Stimulated activated memory B cell treated with anti-CD40 and anti-IgM and Interleukin-4, amounts not matched to agents 10 μg/mL and 1 μg/mL and 100 μg/mL, for 72 hours (primary cell): ENCODE measurements around the gene ALG8.
"Not testable (repeated sequence)": the region's sequence is repeated elsewhere in the genome, so short reads cannot be mapped to it uniquely, and the experiment has no call there.

Experiments
- ATAC-seq: fragments of 150-1000 bp; cut with Tn5 transposase; 2 replicates; pipeline ENCODE4 v1.10.0; 2021
- H3K27ac Mint-ChIP-seq: one replicate; pipeline ENCODE4 v1.8.0; 2022; ENCODE audit warnings: mild to moderate bottlenecking, mixed read lengths
- H3K27me3 Mint-ChIP-seq: one replicate; pipeline ENCODE4 v1.8.0; 2022; ENCODE audit warnings: mixed read lengths
- H3K36me3 Mint-ChIP-seq: one replicate; pipeline ENCODE4 v1.8.0; 2022; ENCODE audit warnings: mixed read lengths
- H3K4me1 Mint-ChIP-seq: one replicate; pipeline ENCODE4 v1.8.0; 2022; ENCODE audit warnings: mixed read lengths
- H3K4me3 Mint-ChIP-seq: one replicate; pipeline ENCODE4 v1.8.0; 2022; ENCODE audit warnings: mild to moderate bottlenecking, moderate library complexity, mixed read lengths
- H3K9me3 Mint-ChIP-seq: one replicate; pipeline ENCODE4 v1.8.0; 2022; ENCODE audit warnings: mixed read lengths

The ALG8 gene

DNA sequence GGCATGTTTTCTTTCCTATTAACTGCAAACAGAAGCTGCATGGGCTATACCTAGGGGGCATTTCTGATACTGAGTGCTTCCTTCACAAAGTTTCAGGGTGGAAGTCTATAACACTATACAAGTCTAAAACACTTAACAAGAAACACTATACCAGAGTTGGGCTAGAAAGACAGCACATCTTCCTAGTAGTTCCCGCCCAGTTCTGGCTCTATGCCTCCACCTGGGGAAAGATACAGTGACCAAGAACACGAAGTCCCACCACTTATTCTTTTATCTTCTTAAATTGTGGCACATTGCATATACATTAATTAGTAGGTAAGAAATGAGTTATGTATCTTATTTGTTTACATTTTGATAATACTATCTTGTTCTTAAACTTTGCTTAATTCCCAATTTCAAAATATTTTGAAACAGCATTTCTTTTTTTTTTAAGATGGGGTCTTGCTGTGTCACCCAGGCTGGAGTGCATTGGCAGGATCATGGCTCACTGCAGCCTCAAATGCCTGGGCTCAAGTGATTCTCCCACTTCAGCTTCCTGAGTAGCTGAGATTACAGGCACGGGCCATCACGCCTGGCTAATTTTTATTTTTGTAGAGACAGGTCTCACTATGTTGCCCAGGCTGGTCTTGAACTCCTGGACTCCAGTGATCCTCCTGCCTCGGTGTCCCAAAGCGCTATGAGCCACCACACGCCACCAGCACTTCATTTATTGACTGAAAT, 41.6 kb downstream of the ALG8 start:
- no peak overlapping the region for H3K4me3 Mint-ChIP-seq
- H3K27me3 Mint-ChIP-seq = no peaks in the 10 kb centered on the region
- H3K27ac Mint-ChIP-seq = no peak overlapping the region
- ATAC-seq = no peak
- no peaks in the 10 kb centered on the region for H3K9me3 Mint-ChIP-seq
- no peaks in the 10 kb centered on the region for H3K4me1 Mint-ChIP-seq
- peaks cover 33% of the 10 kb centered on the region for H3K36me3 Mint-ChIP-seq

- no peaks in the 10 kb centered on the region for H3K27me3 Mint-ChIP-seq
- no peak for ATAC-seq
- no peak overlapping the region for H3K27ac Mint-ChIP-seq
- H3K36me3 Mint-ChIP-seq = peaks cover 16% of the 10 kb centered on the region
- H3K4me1 Mint-ChIP-seq = no peaks in the 10 kb centered on the region
- H3K4me3 Mint-ChIP-seq = no peak overlapping the region
- no peaks in the 10 kb centered on the region for H3K9me3 Mint-ChIP-seq
These were observed 45.2 kb downstream of the ALG8 start for GRCh38 chr11:78094250-78094649.

DNA sequence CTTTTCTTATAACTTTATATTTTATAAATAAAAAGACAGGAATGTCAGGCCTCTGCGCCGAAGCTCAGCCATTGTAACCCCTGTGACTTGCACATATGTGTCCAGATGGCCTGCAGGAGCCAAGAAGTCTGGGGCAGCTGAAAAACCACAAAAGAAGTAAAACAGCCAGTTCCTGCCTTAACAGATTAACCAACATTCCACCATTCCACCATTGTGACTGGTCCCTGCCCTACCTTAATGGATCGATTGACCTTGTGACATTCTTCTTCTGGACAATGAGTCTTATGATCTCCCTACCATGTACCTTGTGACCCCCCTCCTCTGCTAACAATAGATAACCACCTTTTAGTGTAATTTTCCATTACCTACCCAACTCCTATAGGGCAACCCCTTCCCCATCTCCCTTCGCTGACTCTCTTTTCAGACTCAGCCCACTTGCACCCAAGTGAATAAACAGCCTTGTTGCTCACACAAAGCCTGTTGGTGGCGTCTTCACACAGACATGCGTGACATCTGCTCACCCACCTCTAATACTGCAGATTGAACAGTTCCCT, 52.8 kb downstream of the ALG8 start:
- ATAC-seq, H3K4me3 Mint-ChIP-seq, H3K36me3 Mint-ChIP-seq, H3K4me1 Mint-ChIP-seq, H3K27ac Mint-ChIP-seq, H3K27me3 Mint-ChIP-seq, H3K9me3 Mint-ChIP-seq: not testable (repeated sequence)

- Mint-ChIP-seq H3K27me3 (no peaks in the 10 kb centered on the region), H3K36me3 (no peaks in the 10 kb centered on the region), H3K4me3 (no peak overlapping the region), H3K9me3 (no peaks in the 10 kb centered on the region), H3K27ac (no peak overlapping the region), H3K4me1 (peaks cover 9% of the 10 kb centered on the region)
- ATAC-seq = no peak
These were observed 53.5 kb downstream of the ALG8 start for GRCh38 chr11:78085972-78086371.

DNA sequence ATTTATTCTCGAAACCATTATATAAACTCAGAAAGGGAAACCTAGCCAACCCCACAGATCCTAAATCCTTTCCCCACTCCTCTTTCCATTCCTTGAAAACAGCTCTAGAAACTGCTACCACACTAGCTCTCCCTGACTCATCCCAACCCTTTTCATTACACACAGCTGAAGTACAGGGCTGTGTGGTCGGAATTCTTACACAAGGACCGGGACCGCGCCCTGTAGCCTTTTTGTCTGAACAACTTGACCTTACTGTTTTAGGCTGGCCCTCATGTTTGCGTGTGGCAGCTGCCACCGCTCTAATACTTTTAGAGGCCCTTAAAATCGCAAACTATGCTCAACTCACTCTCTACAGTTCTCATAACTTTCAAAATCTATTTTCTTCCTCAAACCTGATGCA, 54.9 kb downstream of the ALG8 start:
- not testable (repeated sequence) for H3K27ac Mint-ChIP-seq, ATAC-seq, H3K9me3 Mint-ChIP-seq

DNA sequence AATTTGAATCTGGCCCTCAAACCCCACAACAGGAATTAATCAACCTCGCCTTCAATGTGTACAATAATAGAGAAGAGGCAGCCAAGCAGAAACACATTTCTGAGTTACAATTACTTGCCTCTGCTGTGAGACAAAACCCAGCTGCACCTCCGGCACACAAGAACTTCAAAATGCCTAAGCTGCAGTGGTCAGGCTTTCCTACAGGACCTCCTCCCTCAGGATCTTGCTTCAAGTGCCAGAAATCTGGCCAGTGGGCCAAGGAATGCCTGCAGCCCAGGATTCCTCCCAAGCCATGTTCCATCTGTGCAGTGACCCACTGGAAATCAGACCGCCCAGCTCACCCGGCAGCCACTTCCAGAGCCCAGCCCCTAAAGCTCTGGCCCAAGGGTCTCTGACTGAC, 56.4 kb downstream of the ALG8 start:
- Mint-ChIP-seq H3K9me3 (no peaks in the 10 kb centered on the region), H3K27me3 (no peaks in the 10 kb centered on the region), H3K36me3 (no peaks in the 10 kb centered on the region), H3K4me3 (no peak overlapping the region), H3K4me1 (peaks cover 22% of the 10 kb centered on the region), H3K27ac (no peak overlapping the region)
- ATAC-seq = no peak

More for the DNA sequence above, 54.9 kb downstream of the ALG8 start:
- H3K36me3 Mint-ChIP-seq, H3K27me3 Mint-ChIP-seq, H3K4me3 Mint-ChIP-seq: not testable (repeated sequence)
- peaks cover 12% of the 10 kb centered on the region for H3K4me1 Mint-ChIP-seq

DNA sequence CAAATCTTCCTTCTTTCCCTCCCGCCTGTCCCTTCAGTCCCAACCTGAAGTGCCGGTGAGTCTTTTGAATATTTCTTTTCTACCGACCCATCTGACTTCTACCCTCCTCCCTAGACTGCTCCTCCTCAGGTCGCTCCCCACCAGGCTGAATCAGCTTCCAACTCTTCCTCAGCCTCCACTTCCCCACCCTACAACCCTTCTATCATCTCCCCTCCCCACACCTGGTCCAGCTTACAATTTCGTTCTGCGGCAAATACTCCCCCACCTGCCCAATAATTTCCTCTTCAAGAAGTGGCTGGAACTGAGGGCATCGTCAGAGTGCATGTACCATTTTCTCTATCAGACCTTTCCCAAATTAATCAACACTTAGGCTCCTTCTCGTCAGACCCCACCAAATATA, 57.3 kb downstream of the ALG8 start:
- H3K9me3 Mint-ChIP-seq = no peaks in the 10 kb centered on the region
- no peak for ATAC-seq
- H3K27ac Mint-ChIP-seq = peak overlapping the region; percentile 31
- no peak overlapping the region for H3K4me3 Mint-ChIP-seq
- no peaks in the 10 kb centered on the region for H3K36me3 Mint-ChIP-seq
- peaks cover 27% of the 10 kb centered on the region for H3K4me1 Mint-ChIP-seq
- no peaks in the 10 kb centered on the region for H3K27me3 Mint-ChIP-seq

- H3K36me3 Mint-ChIP-seq = peaks cover 4% of the 10 kb centered on the region
- peaks cover 32% of the 10 kb centered on the region for H3K4me1 Mint-ChIP-seq
- H3K9me3 Mint-ChIP-seq = no peaks in the 10 kb centered on the region
- ATAC-seq = no peak
- H3K27ac Mint-ChIP-seq = peak overlapping the region; percentile 31
- peak overlapping the region; percentile 17 for H3K4me3 Mint-ChIP-seq
- H3K27me3 Mint-ChIP-seq = no peaks in the 10 kb centered on the region
These were observed 57.8 kb downstream of the ALG8 start for GRCh38 chr11:78081583-78081982.

DNA sequence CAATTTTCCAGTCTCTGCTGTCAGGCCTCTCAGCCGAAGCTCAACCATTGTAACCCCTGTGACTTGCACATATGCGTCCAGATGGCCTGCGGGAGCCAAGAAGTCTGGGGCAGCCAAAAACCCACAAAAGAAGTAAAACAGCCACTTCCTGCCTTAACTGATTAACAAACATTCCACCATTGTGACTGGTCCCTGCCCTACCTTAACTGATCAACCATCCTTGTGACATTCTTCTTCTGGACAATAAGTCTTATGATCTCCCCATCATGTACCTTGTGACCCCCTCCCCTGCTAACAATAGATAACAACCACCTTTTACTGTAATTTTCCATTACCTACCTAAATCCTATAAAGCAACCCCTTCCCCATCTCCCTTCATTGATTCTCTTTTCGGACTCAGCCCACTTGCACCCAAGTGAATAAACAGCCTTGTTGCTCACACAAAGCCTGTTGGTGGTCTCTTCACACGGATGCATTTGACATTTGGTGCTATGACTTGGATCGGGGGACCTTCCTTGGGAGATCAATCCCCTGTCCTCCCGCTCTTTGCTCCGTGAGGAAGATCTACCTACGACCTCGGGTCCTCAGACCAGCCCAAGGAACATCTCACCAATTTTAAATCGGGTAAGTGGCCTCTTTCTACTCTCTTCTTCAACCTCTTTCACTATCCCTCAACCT, 58.5 kb downstream of the ALG8 start:
- Mint-ChIP-seq H3K27ac (peak overlapping the region; percentile 31), H3K4me3 (peak overlapping the region; percentile 39), H3K9me3 (no peaks in the 10 kb centered on the region), H3K36me3 (peaks cover 6% of the 10 kb centered on the region), H3K4me1 (peaks cover 38% of the 10 kb centered on the region), H3K27me3 (no peaks in the 10 kb centered on the region)
- no peak for ATAC-seq

DNA sequence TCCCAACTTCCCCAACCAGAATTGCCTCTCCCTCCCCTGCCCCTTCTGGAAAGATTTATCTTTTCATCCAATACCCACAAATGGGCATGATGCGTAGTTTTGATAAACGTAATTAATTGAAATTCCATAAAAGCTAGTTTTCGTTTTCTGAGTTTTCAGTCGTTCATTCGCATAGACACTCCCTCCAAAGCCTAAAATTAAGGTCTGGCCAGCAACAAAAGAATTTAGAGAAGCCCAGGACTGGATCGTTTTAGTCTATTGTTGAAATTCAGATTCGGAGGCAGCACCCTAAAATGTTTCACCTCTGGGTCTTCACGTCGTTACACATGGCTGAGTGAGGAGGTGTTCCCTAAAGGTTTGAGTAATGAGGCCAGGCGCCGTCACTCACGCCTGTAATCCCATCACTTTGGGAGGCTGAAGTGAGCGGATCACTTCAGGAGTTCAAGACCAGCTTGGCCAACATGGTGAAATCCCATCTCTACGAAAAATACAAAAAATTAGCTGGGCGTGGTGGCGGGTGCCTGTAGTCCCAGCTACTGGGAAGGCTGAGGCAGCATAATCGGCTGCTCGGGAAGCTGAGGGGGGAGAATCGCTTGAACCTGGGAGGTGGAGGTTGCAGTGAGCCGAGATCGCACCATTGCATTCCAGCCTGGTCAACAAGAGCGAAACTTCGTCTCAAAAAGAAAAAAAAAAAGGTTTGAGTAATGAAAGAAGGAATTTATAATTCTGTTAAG, 59.2 kb downstream of the ALG8 start:
- Mint-ChIP-seq H3K4me1 (peaks cover 44% of the 10 kb centered on the region), H3K9me3 (no peaks in the 10 kb centered on the region), H3K27ac (peak overlapping the region; percentile 87), H3K27me3 (no peaks in the 10 kb centered on the region), H3K4me3 (peak overlapping the region; percentile 89), H3K36me3 (peaks cover 6% of the 10 kb centered on the region)
- no peak for ATAC-seq

DNA sequence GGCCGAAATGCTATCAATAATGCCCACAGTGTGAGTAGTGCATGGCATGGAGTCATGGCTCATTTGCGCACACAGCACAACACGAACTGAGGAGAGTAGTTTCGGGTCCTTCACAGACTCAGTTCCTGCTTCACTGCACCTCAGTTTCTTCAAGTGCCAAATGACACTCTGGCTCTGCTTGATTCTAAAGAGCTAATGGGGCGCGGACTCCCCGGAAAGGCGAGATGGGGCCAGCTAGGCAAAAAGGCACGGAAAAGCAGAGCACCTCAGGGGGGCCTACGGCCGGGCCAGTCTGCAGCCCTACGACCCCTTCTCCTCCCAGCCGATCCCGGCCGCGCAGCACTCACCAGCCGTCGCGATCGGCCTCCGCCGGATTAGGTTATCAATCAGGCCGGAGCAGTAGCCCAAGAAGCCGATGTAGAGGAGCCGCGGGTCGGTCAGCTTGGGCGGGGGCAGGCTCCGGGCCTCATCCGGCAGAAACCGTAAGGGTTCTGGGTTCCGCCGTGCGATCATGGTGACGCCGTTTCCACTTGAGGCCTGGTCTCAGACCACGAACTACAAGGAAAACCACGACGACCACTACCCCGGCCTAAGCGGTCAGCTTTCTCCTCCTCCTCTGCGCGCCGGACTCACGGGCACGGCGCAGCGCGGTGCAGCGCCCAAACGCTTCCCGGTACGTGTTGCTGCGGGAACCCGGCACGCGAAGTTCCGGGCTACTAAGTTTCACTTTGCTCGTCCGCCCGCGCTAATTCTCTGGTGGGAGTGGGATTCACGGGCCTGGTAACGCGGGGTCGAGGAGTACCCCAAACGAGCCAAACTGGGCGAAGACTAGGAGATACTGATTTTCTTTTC, 60.0 kb downstream of the ALG8 start, which contains the start of gene NDUFC2:
NDUFC2 (minus strand) TSS at position 631 of the 852 bp plus-strand sequence; CDS start at position 513, 118 bp downstream.
- Mint-ChIP-seq H3K9me3 (no peaks in the 10 kb centered on the region), H3K4me1 (peaks cover 51% of the 10 kb centered on the region), H3K36me3 (peaks cover 6% of the 10 kb centered on the region), H3K27ac (peak within 1 kb of the TSS; percentile 87), H3K27me3 (no peaks in the 10 kb centered on the region), H3K4me3 (peak within 1 kb of the TSS; percentile 89)
- peak; percentile 91 for ATAC-seq

DNA sequence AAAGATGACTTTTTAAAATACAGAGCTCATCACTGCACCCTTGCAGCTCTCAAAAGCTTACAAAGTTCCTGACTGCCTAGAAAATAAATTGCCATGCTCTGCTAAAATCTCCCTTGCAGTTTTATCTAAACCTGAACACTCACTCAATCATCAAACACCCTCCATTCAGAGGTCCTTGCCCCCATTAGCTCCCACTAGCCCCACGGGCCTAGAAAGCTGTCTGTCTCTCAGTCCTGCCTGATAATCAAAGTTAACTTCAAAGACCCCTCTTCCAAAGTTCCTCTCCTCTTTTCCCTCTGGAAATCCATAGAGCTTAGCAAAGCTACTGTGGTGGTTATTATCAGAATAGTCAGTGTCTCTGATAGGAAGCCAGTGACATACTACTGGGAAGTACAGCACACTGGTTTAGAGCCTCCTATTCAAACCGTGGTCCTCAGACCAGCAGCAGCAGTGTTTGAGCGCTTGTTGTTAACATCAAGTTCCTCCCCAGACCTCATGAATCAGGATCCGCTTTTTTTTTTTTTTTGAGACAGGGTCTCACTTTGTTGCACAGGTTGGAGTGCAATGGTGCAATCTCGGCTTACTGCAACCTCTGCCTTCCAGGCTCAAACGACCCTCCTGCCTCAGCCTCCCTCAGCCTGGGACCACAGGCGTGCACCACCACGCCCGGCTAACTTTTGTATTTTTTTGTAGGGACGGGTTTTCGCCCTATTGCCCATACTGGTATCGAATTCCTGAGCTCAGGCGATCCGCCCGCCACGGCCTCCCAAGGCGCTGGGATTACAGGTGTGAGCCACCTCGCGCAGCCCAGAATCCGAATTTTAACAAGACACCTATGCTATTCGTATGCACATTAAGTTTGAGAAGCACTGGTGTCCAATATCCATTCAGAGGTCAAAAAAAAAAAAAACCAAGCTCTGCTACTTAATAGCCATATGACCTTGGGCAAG, 60.9 kb downstream of the ALG8 start:
- Mint-ChIP-seq H3K4me1 (peaks cover 54% of the 10 kb centered on the region), H3K27me3 (no peaks in the 10 kb centered on the region), H3K4me3 (peak overlapping the region; percentile 89), H3K27ac (peak overlapping the region; percentile 87), H3K36me3 (peaks cover 6% of the 10 kb centered on the region), H3K9me3 (no peaks in the 10 kb centered on the region)
- no peak for ATAC-seq

GRCh38 chr11:78077592-78077991, 61.8 kb downstream of the ALG8 start:
- H3K36me3 Mint-ChIP-seq, H3K4me3 Mint-ChIP-seq, ATAC-seq, H3K27ac Mint-ChIP-seq, H3K9me3 Mint-ChIP-seq, H3K27me3 Mint-ChIP-seq: not testable (repeated sequence)
- peaks cover 59% of the 10 kb centered on the region for H3K4me1 Mint-ChIP-seq
